ENCODE measurements around the gene PCMTD2.

DNA sequence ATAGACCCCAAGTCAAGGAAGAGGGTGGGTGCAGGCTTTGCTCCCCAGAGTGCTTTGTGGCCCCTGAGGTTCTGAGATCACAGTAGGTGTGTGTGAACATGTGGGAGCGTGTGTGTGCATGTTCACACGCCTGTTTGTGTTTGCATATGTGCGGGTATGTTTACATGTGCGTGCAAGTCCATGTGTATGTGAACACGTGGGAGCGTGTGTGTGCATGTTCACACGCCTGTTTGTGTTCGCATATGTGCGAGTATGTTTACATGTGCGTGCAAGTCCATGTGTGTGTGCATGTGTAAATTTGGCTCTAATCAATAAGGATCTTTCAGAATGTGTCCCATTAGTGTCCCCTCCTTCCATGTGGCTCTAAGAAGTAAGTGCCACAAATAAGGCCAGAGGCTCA, 41.4 kb upstream of the PCMTD2 start:
- TF ChIP-seq, protein P1, sequence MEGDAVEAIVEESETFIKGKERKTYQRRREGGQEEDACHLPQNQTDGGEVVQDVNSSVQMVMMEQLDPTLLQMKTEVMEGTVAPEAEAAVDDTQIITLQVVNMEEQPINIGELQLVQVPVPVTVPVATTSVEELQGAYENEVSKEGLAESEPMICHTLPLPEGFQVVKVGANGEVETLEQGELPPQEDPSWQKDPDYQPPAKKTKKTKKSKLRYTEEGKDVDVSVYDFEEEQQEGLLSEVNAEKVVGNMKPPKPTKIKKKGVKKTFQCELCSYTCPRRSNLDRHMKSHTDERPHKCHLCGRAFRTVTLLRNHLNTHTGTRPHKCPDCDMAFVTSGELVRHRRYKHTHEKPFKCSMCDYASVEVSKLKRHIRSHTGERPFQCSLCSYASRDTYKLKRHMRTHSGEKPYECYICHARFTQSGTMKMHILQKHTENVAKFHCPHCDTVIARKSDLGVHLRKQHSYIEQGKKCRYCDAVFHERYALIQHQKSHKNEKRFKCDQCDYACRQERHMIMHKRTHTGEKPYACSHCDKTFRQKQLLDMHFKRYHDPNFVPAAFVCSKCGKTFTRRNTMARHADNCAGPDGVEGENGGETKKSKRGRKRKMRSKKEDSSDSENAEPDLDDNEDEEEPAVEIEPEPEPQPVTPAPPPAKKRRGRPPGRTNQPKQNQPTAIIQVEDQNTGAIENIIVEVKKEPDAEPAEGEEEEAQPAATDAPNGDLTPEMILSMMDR (IDR thresholded peaks at IDR 0.05): no peak
- no peak for TF ChIP-seq POLR2A (IDR thresholded peaks at IDR 0.05)
